SK-N-SH treated with all-trans-retinoic acid at 6 μM for 48 hours (cell line): Measurements from ENCODE around the gene PRDX4.
"Not testable (repeated sequence)": the region's sequence is repeated elsewhere in the genome, so short reads cannot be mapped to it uniquely, and the experiment has no call there.

Experiments
- ATAC-seq: fragments of 200-7000 bp; cut with Tn5 transposase; 3 replicates; pipeline ENCODE4 v1.9.1; 2020; ENCODE audit warnings: mild to moderate bottlenecking, moderate library complexity
- BACH2 ChIP-seq: fragments of 250-450 bp; sonication (Bioruptor Pico); IDR thresholded peaks from 2 replicates; pipeline ENCODE4 v1.9.0; 2021; ENCODE audit warnings: mild to moderate bottlenecking, borderline replicate concordance
- CREB5 ChIP-seq: fragments of 250-450 bp; sonication (Bioruptor Pico); IDR thresholded peaks from 2 replicates; pipeline ENCODE4 v1.5.1; 2020; ENCODE audit warnings: low read depth, mild to moderate bottlenecking, moderate library complexity
- CSDC2 ChIP-seq: fragments of 250-450 bp; sonication (Bioruptor Pico); IDR thresholded peaks from 2 replicates; pipeline ENCODE4 v1.5.0; 2020; ENCODE audit warnings: mild to moderate bottlenecking, moderate library complexity
- ESRRG ChIP-seq: fragments of 250-450 bp; sonication (Bioruptor Pico); IDR thresholded peaks from 2 replicates; pipeline ENCODE4 v1.6.1; 2021; ENCODE audit warnings: mild to moderate bottlenecking
- GLIS3 ChIP-seq: fragments of 250-450 bp; sonication (Bioruptor Pico); IDR thresholded peaks from 2 replicates; pipeline ENCODE4 v1.5.0; 2020; ENCODE audit warnings: mild to moderate bottlenecking, moderate library complexity
- ISL1 ChIP-seq: fragments of 250-450 bp; sonication (Bioruptor Pico); IDR thresholded peaks from 2 replicates; pipeline ENCODE4 v2.1.2; 2022; ENCODE audit warnings: mild to moderate bottlenecking, moderate library complexity
- OSR1 ChIP-seq: fragments of 250-450 bp; sonication (Bioruptor Pico); IDR thresholded peaks from 2 replicates; pipeline ENCODE4 v1.8.0; 2022; ENCODE audit warnings: moderate library complexity, mild to moderate bottlenecking, inconsistent platforms
- PATZ1 ChIP-seq: fragments of 250-450 bp; sonication (Bioruptor Pico); IDR thresholded peaks from 2 replicates; pipeline ENCODE4 v1.8.0; 2020; ENCODE audit warnings: mild to moderate bottlenecking, moderate library complexity, borderline replicate concordance
- POU6F1 ChIP-seq: fragments of 250-450 bp; sonication (Bioruptor Pico); IDR thresholded peaks from 2 replicates; pipeline ENCODE4 v1.8.0; 2021; ENCODE audit warnings: low read depth, mild to moderate bottlenecking, moderate library complexity, borderline replicate concordance
- PPARA ChIP-seq: fragments of 250-450 bp; sonication (Bioruptor Pico); IDR thresholded peaks from 2 replicates; pipeline ENCODE4 v1.5.0; 2020; ENCODE audit warnings: mild to moderate bottlenecking, borderline replicate concordance
- RARB ChIP-seq: fragments of 250-450 bp; sonication (Bioruptor Pico); IDR thresholded peaks from 2 replicates; pipeline ENCODE4 v1.8.0; 2021; ENCODE audit warnings: mild to moderate bottlenecking, moderate library complexity
- SNAI2 ChIP-seq: fragments of 250-450 bp; sonication (Bioruptor Pico); IDR thresholded peaks from 2 replicates; pipeline ENCODE4 v1.5.0; 2020; ENCODE audit warnings: mild to moderate bottlenecking, moderate library complexity
- TCF4 ChIP-seq: fragments of 250-450 bp; sonication (Bioruptor Pico); IDR thresholded peaks from 2 replicates; pipeline ENCODE4 v1.8.0; 2021; ENCODE audit warnings: mild to moderate bottlenecking, moderate library complexity, borderline replicate concordance
- TOX ChIP-seq: fragments of 250-450 bp; sonication (Bioruptor Pico); IDR thresholded peaks from 2 replicates; pipeline ENCODE4 v1.8.0; 2021; ENCODE audit warnings: mild to moderate bottlenecking, moderate library complexity, borderline replicate concordance
- TSHZ2 ChIP-seq: fragments of 250-450 bp; sonication (Bioruptor Pico); IDR thresholded peaks from 2 replicates; pipeline ENCODE4 v1.5.0; 2020; ENCODE audit warnings: mild to moderate bottlenecking, moderate library complexity
- ZC3H10 ChIP-seq: fragments of 250-450 bp; sonication (Bioruptor Pico); IDR thresholded peaks from 2 replicates; pipeline ENCODE4 v1.5.1; 2021; ENCODE audit warnings: mild to moderate bottlenecking, moderate library complexity
- ZFP3 ChIP-seq: fragments of 250-450 bp; sonication (Bioruptor Pico); IDR thresholded peaks from 2 replicates; pipeline ENCODE4 v1.5.0; 2020; ENCODE audit warnings: mild to moderate bottlenecking, moderate library complexity
- ZFP30 ChIP-seq: fragments of 450-650 bp; formaldehyde crosslinking; IDR thresholded peaks from 2 replicates; pipeline ENCODE4 v1.5.0; 2022; ENCODE audit warnings: mild to moderate bottlenecking, moderate library complexity
- ZNF565 ChIP-seq: fragments of 450-650 bp; formaldehyde crosslinking; conservative IDR thresholded peaks from 2 replicates; pipeline ENCODE4 v1.5.0; 2020; ENCODE audit warnings: low read depth, mild to moderate bottlenecking, moderate library complexity
- ZNF70 ChIP-seq: fragments of 450-650 bp; formaldehyde crosslinking; IDR thresholded peaks from 2 replicates; pipeline ENCODE4 v1.5.0; 2020; ENCODE audit warnings: mild to moderate bottlenecking, moderate library complexity
- ZNF8 ChIP-seq: fragments of 450-650 bp; formaldehyde crosslinking; IDR thresholded peaks from 2 replicates; pipeline ENCODE4 v1.5.0; 2020; ENCODE audit warnings: mild to moderate bottlenecking, moderate library complexity

The PRDX4 gene

GRCh38 chrX:23656091-23656490, 11.2 kb upstream of the PRDX4 start:
- ATAC-seq: no peak
- no peak for TF ChIP-seq SNAI2 (CRISPR knock-in tag)
- TF ChIP-seq POU6F1: no peak
- TF ChIP-seq PATZ1: no peak
- no peak for TF ChIP-seq ZNF565 (CRISPR knock-in tag)
- no peak for TF ChIP-seq ZNF8 (CRISPR knock-in tag)
- TF ChIP-seq TOX (CRISPR knock-in tag): no peak
- no peak for TF ChIP-seq ZNF70 (CRISPR knock-in tag)
- TF ChIP-seq ZFP3: no peak

GRCh38 chrX:23656684-23657083, 10.6 kb upstream of the PRDX4 start:
- peak; percentile 47 for ATAC-seq

GRCh38 chrX:23659339-23659738, 8.0 kb upstream of the PRDX4 start:
- TF ChIP-seq RARB (CRISPR knock-in tag): no peak
- TF ChIP-seq OSR1 (CRISPR knock-in tag): no peak
- TF ChIP-seq BACH2: no peak
- TF ChIP-seq CSDC2 (CRISPR knock-in tag): no peak
- TF ChIP-seq ZC3H10: no peak
- TF ChIP-seq CREB5 (CRISPR knock-in tag): no peak
- TF ChIP-seq PATZ1: no peak
- no peak for TF ChIP-seq TOX (CRISPR knock-in tag)
- TF ChIP-seq ZNF70 (CRISPR knock-in tag): no peak
- TF ChIP-seq ZFP30 (CRISPR knock-in tag): no peak
- no peak for TF ChIP-seq ZFP3
- TF ChIP-seq ISL1 (CRISPR knock-in tag): no peak
- TF ChIP-seq POU6F1: no peak
- TF ChIP-seq TSHZ2 (CRISPR knock-in tag): no peak
- TF ChIP-seq GLIS3 (CRISPR knock-in tag): no peak
- no peak for TF ChIP-seq PPARA (CRISPR knock-in tag)
- TF ChIP-seq ZNF8 (CRISPR knock-in tag): no peak
- TF ChIP-seq ESRRG (CRISPR knock-in tag): no peak
- TF ChIP-seq ZNF565 (CRISPR knock-in tag): no peak
- no peak for ATAC-seq

More at GRCh38 chrX:23656684-23657083, 10.6 kb upstream of the PRDX4 start:
- TF ChIP-seq ZNF565 (CRISPR knock-in tag): no peak
- TF ChIP-seq ZNF8 (CRISPR knock-in tag): no peak
- TF ChIP-seq ZFP3: no peak
- no peak for TF ChIP-seq TCF4
- TF ChIP-seq SNAI2 (CRISPR knock-in tag): no peak
- TF ChIP-seq CSDC2 (CRISPR knock-in tag): no peak
- TF ChIP-seq BACH2: no peak
- TF ChIP-seq, all 23 proteins: peak for 0

- not testable (repeated sequence) for ATAC-seq
Observed at GRCh38 chrX:23660083-23660765, 7.1 kb upstream of the PRDX4 start.
